Activated B cell treated with CpG ODN at 0.5 μM for 24 hours (primary cell): ENCODE results near the gene TMEM125. TPM values are rescaled to one million over a fixed set of nuclear protein-coding genes. Genes with fewer than 3 reads are reported as not detected.

Source experiments
- ATAC-seq: fragments of 200-7000 bp; cut with Tn5 transposase; one replicate; pipeline ENCODE4 v1.10.0; 2021; ENCODE audit warnings: low read depth, mild to moderate bottlenecking, moderate library complexity
- CTCF ChIA-PET: fragments of 350-600 bp; sonication (Branson Sonifier 250); formaldehyde crosslinking; loops from one replicate; lab custom pipeline; 2021; ENCODE audit warnings: antibody characterized with exemption; lab: Charles Lee
- POLR2A ChIA-PET: fragments of 350-600 bp; sonication (Branson Sonifier 250); formaldehyde crosslinking; loops from one replicate; lab custom pipeline; 2021; ENCODE audit warnings: antibody characterized with exemption; lab: Charles Lee
- DNase-seq: peaks from one replicate; pipeline ENCODE4 v3.0.0; 2022
- H3K27ac Mint-ChIP-seq: one replicate; pipeline ENCODE4 v1.8.0; 2020; ENCODE audit warnings: mixed read lengths
- H3K27me3 Mint-ChIP-seq: one replicate; pipeline ENCODE4 v1.8.0; 2021; ENCODE audit warnings: mixed read lengths
- H3K36me3 Mint-ChIP-seq: one replicate; pipeline ENCODE4 v1.8.0; 2021; ENCODE audit warnings: low read depth, mixed read lengths
- H3K4me1 Mint-ChIP-seq: one replicate; pipeline ENCODE4 v1.8.0; 2021; ENCODE audit warnings: mixed read lengths
- H3K4me3 Mint-ChIP-seq: one replicate; pipeline ENCODE4 v1.8.0; 2020; ENCODE audit warnings: mild to moderate bottlenecking, mixed read lengths
- H3K9me3 Mint-ChIP-seq: one replicate; pipeline ENCODE4 v1.8.0; 2020; ENCODE audit warnings: mixed read lengths
- CTCF ChIP-seq: fragments of 200-600 bp; IDR thresholded peaks from one replicate; pipeline ENCODE4 v1.8.0; 2022; ENCODE audit warnings: antibody characterized with exemption, mild to moderate bottlenecking
- intact Hi-C: fragments of 100-400 bp; cut with micrococcal nuclease; formaldehyde crosslinking; loops from one replicate; pipeline ENCODE4 v1.15.1; 2024
- total RNA-seq: library from RNA; stranded (reverse); gene quantifications from 2 replicates; pipeline ENCODE4 v1.2.3, GENCODE V29; 2022

Gene TMEM125
- total RNA-seq, 1 donor from 2014 or later, result not detected

- intact Hi-C loops, result no loop called here
- Mint-ChIP-seq H3K4me3 (no peak overlapping the region), H3K27me3 (no peaks in the 10 kb centered on the region), H3K27ac (no peak overlapping the region), H3K4me1 (peaks cover 2% of the 10 kb centered on the region), H3K9me3 (no peaks in the 10 kb centered on the region), H3K36me3 (no peaks in the 10 kb centered on the region)
- ATAC-seq, result no peak
- DNase-seq, result no peak
- no peak for TF ChIP-seq CTCF
- ChIA-PET POLR2A (no interaction called here), CTCF (interaction anchor here (2.3 kb wide), 1 partner anchor 182 kb away, joined by 11 read pairs; no protein-coding TSS in a partner anchor)
Measured at GRCh38 chr1:43232482-43232881, 37.3 kb upstream of the TMEM125 start.

DNA sequence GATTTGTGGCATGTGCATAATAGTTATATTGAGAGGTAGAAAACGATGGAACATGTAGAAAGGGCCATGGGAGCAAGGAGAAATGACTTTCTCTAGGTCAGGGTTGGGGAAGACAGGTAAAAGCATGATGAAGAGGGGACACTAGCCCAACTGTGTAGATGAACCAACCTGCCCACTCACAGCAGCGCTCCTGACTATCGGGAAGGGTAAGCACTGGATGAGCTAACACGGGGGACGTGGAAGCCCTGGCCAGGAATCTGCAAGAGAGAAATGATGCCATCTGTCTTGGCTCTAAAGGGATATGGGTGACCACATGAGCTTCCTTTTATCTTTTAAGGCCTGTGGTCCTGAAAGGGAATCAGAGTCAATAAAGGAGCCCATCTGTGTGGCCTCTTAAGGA lies 36.2 kb upstream of the TMEM125 start:
- CTCF ChIA-PET, result no interaction called here
- POLR2A ChIA-PET, result no interaction called here
- TF ChIP-seq CTCF, result no peak
- Mint-ChIP-seq H3K27ac (no peak overlapping the region), H3K36me3 (no peaks in the 10 kb centered on the region), H3K4me3 (no peak overlapping the region), H3K4me1 (peaks cover 13% of the 10 kb centered on the region), H3K9me3 (no peaks in the 10 kb centered on the region), H3K27me3 (no peaks in the 10 kb centered on the region)
- DNase-seq (no peak), ATAC-seq (no peak)
- intact Hi-C loops, result no loop called here

DNA sequence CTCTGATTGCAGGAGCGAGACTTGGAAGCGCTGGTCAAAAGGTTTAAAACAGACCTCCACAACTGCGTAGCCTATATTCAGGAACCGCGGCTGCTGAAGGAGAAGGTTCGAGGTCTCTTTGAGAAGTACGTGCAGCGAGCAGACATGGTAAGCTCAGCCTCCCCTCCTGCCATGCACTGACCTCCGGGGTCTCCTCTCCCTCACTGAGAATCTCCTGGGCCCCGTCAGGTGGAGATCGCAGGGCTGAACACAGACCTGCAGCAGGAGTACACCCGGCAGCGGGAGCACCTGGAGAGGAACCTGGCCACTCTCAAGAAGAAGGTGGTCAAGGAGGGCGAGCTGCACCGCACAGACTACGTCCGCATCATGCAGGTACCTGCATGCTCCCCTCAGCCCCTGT lies 35.5 kb upstream of the TMEM125 start:
- ChIA-PET CTCF (interaction anchor here (6.9 kb wide), 1 partner anchor 180 kb away, joined by 56 read pairs; no protein-coding TSS in a partner anchor), POLR2A (no interaction called here)
- Mint-ChIP-seq H3K9me3 (no peaks in the 10 kb centered on the region), H3K27me3 (no peaks in the 10 kb centered on the region), H3K4me3 (no peak overlapping the region), H3K27ac (no peak overlapping the region), H3K4me1 (peaks cover 19% of the 10 kb centered on the region), H3K36me3 (no peaks in the 10 kb centered on the region)
- ATAC-seq (no peak), DNase-seq (no peak)
- no peak for TF ChIP-seq CTCF
- intact Hi-C loops, result no loop called here

- no peak for DNase-seq
Measured at GRCh38 chr1:43235040-43235439, 34.7 kb upstream of the TMEM125 start.

More at GRCh38 chr1:43235040-43235439, 34.7 kb upstream of the TMEM125 start:
- Mint-ChIP-seq H3K9me3 (no peaks in the 10 kb centered on the region), H3K4me1 (peaks cover 27% of the 10 kb centered on the region), H3K27ac (no peak overlapping the region), H3K27me3 (no peaks in the 10 kb centered on the region), H3K4me3 (no peak overlapping the region), H3K36me3 (no peaks in the 10 kb centered on the region)
- POLR2A ChIA-PET, result no interaction called here
- ATAC-seq, result no peak
- TF ChIP-seq CTCF, result no peak
- CTCF ChIA-PET, result interaction anchor here (6.9 kb wide), 1 partner anchor 179 kb away, joined by 56 read pairs; no protein-coding TSS in a partner anchor
- intact Hi-C loops, result no loop called here
